Breast epithelium (tissue), 3 donors: Measurements from ENCODE around the gene PDCL2.

Experiments
- POLR2A ChIP-seq: fragments of 450-650 bp; IDR thresholded peaks from one replicate; pipeline ENCODE4 v1.6.1; 2016; ENCODE audit warnings: antibody characterized with exemption, mild to moderate bottlenecking, moderate library complexity
- POLR2AphosphoS5 ChIP-seq, 3 donors: sonication (generic); formaldehyde crosslinking; IDR thresholded peaks; one replicate each; pipeline ENCODE4 v1.6.1; 2017; ENCODE audit warnings: antibody characterized with exemption in 3 of 3
- TF ChIP-seq, protein P1 (sequence below), 3 donors: fragments of 450-650 bp; IDR thresholded peaks; one replicate each; pipeline ENCODE4 v1.5.1; 2016 to 2017; ENCODE audit warnings: antibody characterized with exemption in 3 of 3, mild to moderate bottlenecking in 3 of 3, moderate library complexity in 3 of 3

DNA sequence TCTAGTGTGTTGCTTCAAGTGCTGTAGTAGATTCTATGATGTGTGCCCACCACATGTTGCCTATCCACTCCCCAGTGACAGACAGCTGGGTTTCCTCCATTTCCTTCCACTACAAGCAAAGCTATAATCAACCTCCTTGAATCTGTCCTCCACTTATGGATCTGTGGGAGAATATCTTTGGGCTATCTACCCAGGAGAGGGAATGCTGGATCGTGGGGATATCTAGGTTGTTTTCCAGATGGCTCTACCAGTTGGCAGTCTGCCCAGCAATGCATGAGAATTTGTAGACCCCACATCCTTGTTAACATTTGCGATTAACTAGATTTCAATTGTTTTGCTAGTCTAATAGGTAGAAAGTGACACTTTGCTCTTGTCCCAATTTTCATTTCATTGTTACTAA lies 33.8 kb upstream of the PDCL2 start:
- TF ChIP-seq, protein P1, sequence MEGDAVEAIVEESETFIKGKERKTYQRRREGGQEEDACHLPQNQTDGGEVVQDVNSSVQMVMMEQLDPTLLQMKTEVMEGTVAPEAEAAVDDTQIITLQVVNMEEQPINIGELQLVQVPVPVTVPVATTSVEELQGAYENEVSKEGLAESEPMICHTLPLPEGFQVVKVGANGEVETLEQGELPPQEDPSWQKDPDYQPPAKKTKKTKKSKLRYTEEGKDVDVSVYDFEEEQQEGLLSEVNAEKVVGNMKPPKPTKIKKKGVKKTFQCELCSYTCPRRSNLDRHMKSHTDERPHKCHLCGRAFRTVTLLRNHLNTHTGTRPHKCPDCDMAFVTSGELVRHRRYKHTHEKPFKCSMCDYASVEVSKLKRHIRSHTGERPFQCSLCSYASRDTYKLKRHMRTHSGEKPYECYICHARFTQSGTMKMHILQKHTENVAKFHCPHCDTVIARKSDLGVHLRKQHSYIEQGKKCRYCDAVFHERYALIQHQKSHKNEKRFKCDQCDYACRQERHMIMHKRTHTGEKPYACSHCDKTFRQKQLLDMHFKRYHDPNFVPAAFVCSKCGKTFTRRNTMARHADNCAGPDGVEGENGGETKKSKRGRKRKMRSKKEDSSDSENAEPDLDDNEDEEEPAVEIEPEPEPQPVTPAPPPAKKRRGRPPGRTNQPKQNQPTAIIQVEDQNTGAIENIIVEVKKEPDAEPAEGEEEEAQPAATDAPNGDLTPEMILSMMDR (IDR thresholded peaks at IDR 0.05), result no peak
- TF ChIP-seq POLR2A (no peak), POLR2AphosphoS5 (IDR thresholded peaks at IDR 0.05) (no peak)
